H9 (cell line): ENCODE results near the gene ZMIZ1. TPM values are rescaled to one million over a fixed set of nuclear protein-coding genes. Genes with fewer than 3 reads are reported as not detected.

Source experiments
- DNase-seq: peaks from one replicate; pipeline ENCODE4 v3.0.0-alpha.2; 2017
- H2AFZ ChIP-seq: one replicate; pipeline ENCODE4 v1.6.1; 2013; ENCODE audit warnings: mild to moderate bottlenecking, low read length, control low read depth, moderate library complexity
- H2AK5ac ChIP-seq: 2 replicates; pipeline ENCODE4 v1.6.1; 2013; ENCODE audit warnings: low read length, control low read depth, mixed read lengths; ENCODE audit not compliant: insufficient read length
- H2BK120ac ChIP-seq: one replicate; pipeline ENCODE4 v1.6.1; 2013; ENCODE audit warnings: low read depth, mild to moderate bottlenecking, low read length, control low read depth, inconsistent platforms; ENCODE audit not compliant: poor library complexity, severe bottlenecking
- H2BK12ac ChIP-seq: 2 replicates; pipeline ENCODE4 v1.6.1; 2013; ENCODE audit warnings: low read length, control low read depth, mixed read lengths, low read depth; ENCODE audit not compliant: insufficient read length
- H2BK15ac ChIP-seq: 2 replicates; pipeline ENCODE4 v1.6.1; 2013; ENCODE audit warnings: low read depth, low read length, control low read depth
- H2BK20ac ChIP-seq: one replicate; pipeline ENCODE4 v1.6.1; 2013; ENCODE audit warnings: low read depth, mild to moderate bottlenecking, low read length, control low read depth, inconsistent platforms; ENCODE audit not compliant: poor library complexity, severe bottlenecking
- H2BK5ac ChIP-seq: 2 replicates; pipeline ENCODE4 v1.6.1; 2013; ENCODE audit warnings: low read length, control low read depth, mixed read lengths; ENCODE audit not compliant: insufficient read length
- H3K14ac ChIP-seq: 2 replicates; pipeline ENCODE4 v1.6.1; 2013; ENCODE audit warnings: low read length, control low read depth; ENCODE audit not compliant: insufficient read depth
- H3K18ac ChIP-seq: 2 replicates; pipeline ENCODE4 v1.6.1; 2013; ENCODE audit warnings: low read depth, mild to moderate bottlenecking, mixed read lengths, low read length, control low read depth; ENCODE audit not compliant: insufficient read length
- H3K23ac ChIP-seq: 2 replicates; pipeline ENCODE4 v1.6.1; 2013; ENCODE audit warnings: low read length, control low read depth, mixed read lengths, low read depth; ENCODE audit not compliant: insufficient read length
- H3K23me2 ChIP-seq: 2 replicates; pipeline ENCODE4 v1.6.1; 2013; ENCODE audit warnings: low read depth, mild to moderate bottlenecking, mixed read lengths, low read length, control low read depth; ENCODE audit not compliant: insufficient read length, poor library complexity, severe bottlenecking
- H3K27ac ChIP-seq: 2 replicates; pipeline ENCODE4 v1.5.1; 2013; ENCODE audit warnings: low read length, control low read depth, mixed read lengths, low read depth; ENCODE audit not compliant: insufficient read length
- H3K27me3 ChIP-seq: 2 replicates; pipeline ENCODE4 v1.6.1; 2013; ENCODE audit warnings: low read length, control low read depth, inconsistent platforms; ENCODE audit not compliant: insufficient read depth
- H3K4ac ChIP-seq: 2 replicates; pipeline ENCODE4 v1.6.1; 2013; ENCODE audit warnings: low read depth, mild to moderate bottlenecking, control low read depth, inconsistent platforms, low read length, moderate library complexity
- H3K4me1 ChIP-seq: 2 replicates; pipeline ENCODE4 v1.6.1; 2013; ENCODE audit warnings: low read length, control low read depth, inconsistent platforms; ENCODE audit not compliant: insufficient read depth
- H3K4me2 ChIP-seq: 2 replicates; pipeline ENCODE4 v1.6.1; 2013; ENCODE audit warnings: low read length, control low read depth, mixed read lengths; ENCODE audit not compliant: insufficient read length, insufficient read depth
- H3K56ac ChIP-seq: 2 replicates; pipeline ENCODE4 v1.6.1; 2013; ENCODE audit warnings: low read depth, mild to moderate bottlenecking, mixed read lengths, low read length, control low read depth; ENCODE audit not compliant: insufficient read length
- H3K79me1 ChIP-seq: 2 replicates; pipeline ENCODE4 v1.6.1; 2013; ENCODE audit warnings: low read depth, mild to moderate bottlenecking, moderate library complexity, low read length, control low read depth, inconsistent platforms; ENCODE audit not compliant: insufficient read depth, poor library complexity, severe bottlenecking
- H3K79me2 ChIP-seq: 2 replicates; pipeline ENCODE4 v1.6.1; 2013; ENCODE audit warnings: low read length, control low read depth, inconsistent platforms; ENCODE audit not compliant: insufficient read depth
- H3K9ac ChIP-seq: 2 replicates; pipeline ENCODE4 v1.6.1; 2013; ENCODE audit warnings: low read length, control low read depth, mixed read lengths; ENCODE audit not compliant: insufficient read length; ENCODE audit errors: extremely low read depth
- H3K9me3 ChIP-seq: one replicate; pipeline ENCODE4 v1.6.1; 2013; ENCODE audit warnings: low read depth, low read length, inconsistent platforms; ENCODE audit not compliant: control insufficient read depth
- H3T11ph ChIP-seq: one replicate; pipeline ENCODE4 v1.6.1; 2013; ENCODE audit warnings: mild to moderate bottlenecking, low read length, control low read depth, inconsistent platforms
- H4K20me1 ChIP-seq: one replicate; pipeline ENCODE4 v1.6.1; 2013; ENCODE audit not compliant: control insufficient read depth, insufficient read length, insufficient read depth
- H4K5ac ChIP-seq: 2 replicates; pipeline ENCODE4 v1.6.1; 2013; ENCODE audit warnings: low read depth, mild to moderate bottlenecking, mixed read lengths, low read length, control low read depth; ENCODE audit not compliant: insufficient read length
- H4K8ac ChIP-seq: replicated peaks from 2 replicates; pipeline ENCODE4 v1.6.1; 2013; ENCODE audit warnings: low read length, control low read depth, mixed read lengths, low read depth; ENCODE audit not compliant: insufficient read length
- H4K91ac ChIP-seq: 2 replicates; pipeline ENCODE4 v1.6.1; 2013; ENCODE audit warnings: low read depth, mild to moderate bottlenecking, moderate library complexity, mixed read lengths, low read length, control low read depth; ENCODE audit not compliant: insufficient read length
- H3K27ac Mint-ChIP-seq, 3 experiments: 2 replicates in 2 of 3; 3 replicates in 1 of 3; pipeline ENCODE4 v1.8.0; 2020 to 2021; ENCODE audit warnings: mixed read lengths in 3 of 3, mild to moderate bottlenecking in 1 of 3, moderate library complexity in 1 of 3
- H3K27me3 Mint-ChIP-seq: 2 replicates; pipeline ENCODE4 v1.8.0; 2021; ENCODE audit warnings: low read depth, mild to moderate bottlenecking, moderate library complexity, mixed read lengths
- H3K36me3 Mint-ChIP-seq, 3 experiments: 2 replicates in 2 of 3; 3 replicates in 1 of 3; pipeline ENCODE4 v1.8.0; 2020 to 2021; ENCODE audit warnings: low read depth in 3 of 3, mixed read lengths in 3 of 3; ENCODE audit not compliant: insufficient read depth in 1 of 3
- H3K4me1 Mint-ChIP-seq, 2 experiments: 2 replicates each; pipeline ENCODE4 v1.8.0; 2020; ENCODE audit warnings: mixed read lengths in 2 of 2
- H3K4me3 Mint-ChIP-seq, 2 experiments: 2 replicates in 1 of 2; 3 replicates in 1 of 2; pipeline ENCODE4 v1.8.0; 2020 to 2021; ENCODE audit warnings: mild to moderate bottlenecking in 2 of 2, mixed read lengths in 2 of 2, moderate library complexity in 1 of 2
- H3K9me3 Mint-ChIP-seq, 2 experiments: 2 replicates in 1 of 2; 3 replicates in 1 of 2; pipeline ENCODE4 v1.8.0; 2020; ENCODE audit warnings: mild to moderate bottlenecking in 2 of 2, mixed read lengths in 2 of 2, moderate library complexity in 1 of 2
- WGBS: extraction: QIAGEN DNeasy Blood & Tissue Kit; methylation state at CpG from one replicate; pipeline ENCODE4 v1.1.7; 2013; ENCODE audit warnings: missing lambda C conversion rate, low lambda C conversion rate, mixed read lengths; ENCODE audit not compliant: insufficient read length; ENCODE audit errors: extremely low coverage; 5-methylcytosine and 5-hydroxymethylcytosine counted together
- total RNA-seq: library from RNA; stranded (reverse); gene quantifications from 2 replicates; pipeline ENCODE4 v1.2.1, GENCODE V29; 2021
- TF ChIP-seq, protein P1 (sequence below): fragments of 200-600 bp; sonication (generic); conservative IDR thresholded peaks from 3 replicates; pipeline ENCODE4 v1.8.0; 2021; ENCODE audit warnings: antibody characterized with exemption, mild to moderate bottlenecking

ZMIZ1 gene
- total RNA-seq, 1 experiment from 2014 or later, result 36.9 TPM

GRCh38 chr10:79046741-79047583 lies 21.8 kb upstream of the ZMIZ1 start:
- Histone ChIP-seq H3T11ph (no peak overlapping the region), H2BK120ac (no peak overlapping the region), H3K27me3 (no peaks in the 10 kb centered on the region), H3K79me2 (no peaks in the 10 kb centered on the region), H2AK5ac (no peak overlapping the region), H4K91ac (no peak overlapping the region), H3K4me2 (no peak overlapping the region), H2BK15ac (no peak overlapping the region), H2AFZ (no peak overlapping the region), H2BK5ac (no peak overlapping the region), H4K8ac (no peak overlapping the region), H3K14ac (no peak overlapping the region), H3K18ac (no peak overlapping the region), H3K23ac (no peak overlapping the region), H2BK20ac (no peak overlapping the region), H3K56ac (no peak overlapping the region), H2BK12ac (no peak overlapping the region), H3K4me1 (peaks cover 2% of the 10 kb centered on the region; the same call in 1 of the 2 replicates), H3K9me3 (no peaks in the 10 kb centered on the region), H3K79me1 (no peaks in the 10 kb centered on the region), H4K5ac (no peak overlapping the region), H3K27ac (no peak overlapping the region), H3K9ac (no peak overlapping the region), H3K23me2 (no peaks in the 10 kb centered on the region), H4K20me1 (no peaks in the 10 kb centered on the region), H3K4ac (no peak overlapping the region)
- TF ChIP-seq, protein P1, sequence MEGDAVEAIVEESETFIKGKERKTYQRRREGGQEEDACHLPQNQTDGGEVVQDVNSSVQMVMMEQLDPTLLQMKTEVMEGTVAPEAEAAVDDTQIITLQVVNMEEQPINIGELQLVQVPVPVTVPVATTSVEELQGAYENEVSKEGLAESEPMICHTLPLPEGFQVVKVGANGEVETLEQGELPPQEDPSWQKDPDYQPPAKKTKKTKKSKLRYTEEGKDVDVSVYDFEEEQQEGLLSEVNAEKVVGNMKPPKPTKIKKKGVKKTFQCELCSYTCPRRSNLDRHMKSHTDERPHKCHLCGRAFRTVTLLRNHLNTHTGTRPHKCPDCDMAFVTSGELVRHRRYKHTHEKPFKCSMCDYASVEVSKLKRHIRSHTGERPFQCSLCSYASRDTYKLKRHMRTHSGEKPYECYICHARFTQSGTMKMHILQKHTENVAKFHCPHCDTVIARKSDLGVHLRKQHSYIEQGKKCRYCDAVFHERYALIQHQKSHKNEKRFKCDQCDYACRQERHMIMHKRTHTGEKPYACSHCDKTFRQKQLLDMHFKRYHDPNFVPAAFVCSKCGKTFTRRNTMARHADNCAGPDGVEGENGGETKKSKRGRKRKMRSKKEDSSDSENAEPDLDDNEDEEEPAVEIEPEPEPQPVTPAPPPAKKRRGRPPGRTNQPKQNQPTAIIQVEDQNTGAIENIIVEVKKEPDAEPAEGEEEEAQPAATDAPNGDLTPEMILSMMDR, result no peak
- Mint-ChIP-seq H3K27me3 (peaks cover 19% of the 10 kb centered on the region), H3K27ac (no peak overlapping the region), H3K36me3 (no peaks in the 10 kb centered on the region), H3K9me3 (no peaks in the 10 kb centered on the region), H3K4me3 (no peak overlapping the region), H3K4me1 (peaks cover 33 to 37% of the 10 kb centered on the region in 2 experiments)
- no peak for DNase-seq
- no CpG with 5 or more reads among the region's 6 CpGs for WGBS
